Endometrial microvascular endothelial cells (primary cell): ENCODE data around the gene ANKS1A. TPM values are rescaled to one million over a fixed set of nuclear protein-coding genes. Genes with fewer than 3 reads are reported as not detected.

Experiments used
- in situ Hi-C: cut with HindIII; loops from 2 replicates; pipeline ENCODE4 v1.10.0; 2017; ENCODE audit warnings: low sequenced_read_pairs, low pct_unique_long_range_greater_than_20kb; ENCODE audit errors: inconsistent ontology term
- total RNA-seq: library from RNA; depleted of rRNA; stranded (reverse); fragments of >200 nt; gene quantifications from one replicate; pipeline ENCODE4 v1.2.3, GENCODE V29; 2015; ENCODE audit errors: inconsistent ontology term

The ANKS1A gene
- total RNA-seq, 1 donor from 2014 or later = 12.5 TPM

DNA sequence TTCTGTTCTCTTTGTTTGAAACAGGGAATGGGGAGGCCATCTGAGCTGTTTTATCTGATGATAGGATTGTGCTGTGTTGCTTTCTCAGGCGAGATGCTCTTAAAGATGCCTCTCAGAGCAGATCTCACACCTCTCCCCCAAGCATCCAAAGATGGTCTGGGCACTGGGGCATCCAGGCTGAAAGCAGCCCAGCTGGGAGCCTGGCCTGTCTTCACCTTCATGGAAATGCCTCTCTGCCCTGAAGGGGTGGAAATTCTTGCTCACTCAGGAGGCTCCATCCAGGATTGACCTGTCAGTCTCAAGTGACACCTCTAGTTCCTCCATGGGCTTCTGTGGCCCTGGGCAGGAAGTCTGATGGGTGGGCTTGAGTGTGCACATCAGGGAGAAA is 165.7 kb downstream of the ANKS1A start:
- in situ Hi-C loops = no loop called here

DNA sequence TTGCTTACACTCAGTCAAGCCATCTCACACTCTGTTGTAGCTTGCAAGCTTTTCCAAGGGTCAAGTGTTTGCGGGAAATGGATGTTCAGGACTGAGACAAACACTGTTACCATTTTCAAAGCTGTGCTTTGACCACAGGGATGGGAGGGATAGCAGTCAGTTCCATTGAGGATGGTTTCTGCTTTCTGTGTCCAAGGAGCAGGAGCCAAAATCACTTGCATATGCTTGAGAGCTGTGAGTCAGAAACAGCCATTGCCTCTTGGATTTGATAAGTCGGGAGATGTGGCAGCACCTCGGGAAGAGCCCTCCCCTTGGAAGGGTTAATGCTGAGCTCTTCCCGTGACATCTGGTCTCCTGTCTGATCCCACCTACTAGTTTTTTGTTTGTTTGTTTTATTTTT is 166.8 kb downstream of the ANKS1A start:
- in situ Hi-C loops = no loop called here

DNA sequence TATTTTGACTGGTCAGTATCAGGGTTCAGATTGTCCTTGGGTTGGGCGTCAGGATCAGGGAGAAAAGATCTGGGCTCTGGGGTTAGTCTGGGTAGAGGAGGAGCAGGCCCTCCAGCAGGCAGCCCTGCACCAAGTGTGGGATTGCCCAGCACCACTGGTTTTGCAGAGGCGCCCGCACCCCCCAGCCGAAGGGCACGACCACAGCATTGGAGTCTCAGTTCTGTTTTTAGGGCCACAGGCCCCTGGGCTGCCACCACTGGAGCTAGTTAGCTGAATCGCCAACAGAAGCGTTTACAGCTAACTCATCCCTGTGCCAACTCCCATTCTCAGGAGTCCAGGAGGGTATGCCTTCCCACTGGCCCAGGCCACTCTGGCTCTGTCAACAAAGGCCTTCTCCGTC is 167.9 kb downstream of the ANKS1A start:
- in situ Hi-C loops = no loop called here

DNA sequence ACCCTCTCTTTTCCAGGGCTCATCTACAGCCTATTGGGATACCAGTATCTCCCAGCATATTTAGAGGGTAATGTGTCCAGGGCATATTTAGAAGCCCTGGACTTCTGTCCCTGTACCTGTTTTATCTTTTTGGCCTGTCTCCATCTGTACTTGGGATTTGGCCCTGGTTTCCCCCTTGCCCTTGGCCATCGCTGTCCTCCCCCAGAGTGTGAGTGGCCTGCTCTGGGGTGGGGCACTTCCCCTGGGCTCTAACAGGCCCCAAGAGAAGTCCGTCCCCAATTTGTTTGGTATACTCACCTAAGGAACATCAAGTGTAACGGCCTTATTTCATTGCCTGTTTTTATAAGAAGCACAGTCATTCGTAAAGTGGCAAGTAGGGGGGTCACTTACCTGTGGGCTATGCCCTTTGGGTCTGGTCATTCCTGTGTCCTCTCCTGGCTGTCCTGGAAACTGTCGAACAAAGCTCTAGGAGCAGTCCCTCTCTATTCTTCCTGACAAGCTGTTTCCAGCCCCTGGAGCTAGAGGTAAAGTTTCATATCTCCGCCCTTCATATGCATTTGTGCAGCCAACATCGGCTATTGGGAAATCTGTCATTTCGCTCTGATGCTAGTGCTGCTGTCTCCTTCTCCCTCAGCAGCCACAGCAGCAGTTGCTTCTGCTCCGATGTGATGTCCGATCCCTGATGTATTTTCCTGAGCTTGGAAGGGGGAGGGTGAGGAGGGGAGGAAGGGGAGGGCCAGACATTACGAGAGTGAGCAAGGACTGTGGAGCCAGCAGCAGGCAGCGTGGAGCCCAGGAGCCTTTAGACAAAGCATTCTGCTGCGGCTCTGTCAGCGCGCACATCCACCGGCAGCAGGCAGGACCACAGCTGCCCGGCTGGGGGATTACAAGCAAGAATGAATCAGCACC is 168.6 kb downstream of the ANKS1A start:
- in situ Hi-C loops = no loop called here

DNA sequence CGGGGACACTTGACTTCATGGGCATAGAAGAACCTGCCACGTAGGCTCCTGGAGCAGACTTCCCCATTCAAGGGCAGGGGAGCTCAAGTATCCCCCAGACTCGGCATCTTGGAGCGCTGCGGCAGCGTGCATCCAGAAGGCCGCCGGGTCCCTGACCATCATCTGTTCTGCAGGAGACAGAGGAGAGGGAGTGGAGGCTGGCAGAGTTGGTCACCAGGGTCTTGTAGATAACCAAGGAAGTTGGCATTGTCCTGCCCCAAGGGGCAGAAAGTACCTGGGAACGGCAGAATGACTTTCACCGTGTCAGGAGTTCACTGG is 169.3 kb downstream of the ANKS1A start:
- in situ Hi-C loops = no loop called here

DNA sequence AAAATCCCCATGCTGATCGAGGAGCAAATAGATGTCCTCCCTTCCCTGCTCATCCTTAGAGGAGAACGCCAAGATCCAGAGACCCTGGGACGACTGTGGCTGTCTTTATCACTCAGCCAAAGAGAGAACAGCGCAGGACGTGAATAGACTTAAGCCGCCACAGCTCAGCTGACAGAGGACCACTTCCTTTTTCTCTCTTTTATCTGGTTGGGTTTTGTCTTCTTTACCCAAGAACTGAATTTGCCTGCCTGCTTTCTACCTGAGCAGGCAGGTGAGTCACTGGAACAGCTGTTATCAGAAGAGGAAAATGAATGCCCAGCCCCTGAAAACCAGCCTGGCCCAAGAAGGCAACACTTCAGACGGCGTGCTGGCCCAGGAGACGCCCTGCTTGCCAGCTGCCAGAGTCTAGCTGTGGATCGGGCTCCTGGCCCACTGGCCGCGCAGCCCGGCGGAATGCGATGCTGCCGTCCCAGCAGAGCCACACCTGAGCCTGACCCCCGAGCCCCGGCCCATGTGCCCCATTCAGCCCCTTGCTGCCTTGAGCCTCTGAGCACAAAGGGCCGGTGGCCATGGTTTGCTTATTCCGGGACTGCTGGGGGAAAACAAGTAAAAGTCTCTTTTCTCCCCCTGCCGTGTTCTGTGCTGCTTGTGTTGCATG is 169.9 kb downstream of the ANKS1A start:
- in situ Hi-C loops = no loop called here

DNA sequence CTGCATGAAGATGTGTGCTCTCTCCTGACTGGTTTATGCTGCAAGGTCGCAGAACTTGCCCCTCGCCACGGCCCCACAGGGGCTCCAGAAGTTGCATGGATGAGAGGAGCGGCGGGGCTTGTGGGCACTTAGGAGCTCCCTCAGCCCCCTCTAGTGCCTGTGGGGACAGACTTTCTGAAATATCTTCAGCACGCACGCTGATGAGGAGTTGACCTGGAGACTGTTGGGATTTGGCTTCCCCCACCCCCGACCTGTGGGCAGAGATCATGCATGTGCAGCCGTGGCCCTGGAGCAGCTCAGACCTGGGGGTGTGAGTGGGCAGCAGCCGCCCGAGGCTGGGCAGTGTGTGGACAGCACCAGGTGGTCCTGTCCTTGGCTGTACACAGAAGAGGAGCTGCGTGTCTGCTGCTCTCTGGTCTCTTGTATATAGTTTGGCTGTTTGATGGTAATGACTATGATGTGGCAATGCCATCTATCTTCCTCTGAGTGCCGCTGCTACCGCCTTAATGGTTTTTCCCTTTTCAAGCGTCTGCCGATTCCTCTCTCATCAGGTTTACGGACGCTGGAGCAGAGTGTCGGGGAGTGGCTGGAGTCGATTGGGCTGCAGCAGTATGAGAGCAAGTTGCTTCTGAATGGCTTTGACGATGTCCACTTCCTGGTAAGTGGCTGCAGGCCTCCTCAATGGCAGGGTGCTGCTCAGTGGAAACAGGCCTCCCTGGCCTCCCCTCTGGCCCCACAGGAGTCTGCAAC is 170.7 kb downstream of the ANKS1A start:
- in situ Hi-C loops = no loop called here

DNA sequence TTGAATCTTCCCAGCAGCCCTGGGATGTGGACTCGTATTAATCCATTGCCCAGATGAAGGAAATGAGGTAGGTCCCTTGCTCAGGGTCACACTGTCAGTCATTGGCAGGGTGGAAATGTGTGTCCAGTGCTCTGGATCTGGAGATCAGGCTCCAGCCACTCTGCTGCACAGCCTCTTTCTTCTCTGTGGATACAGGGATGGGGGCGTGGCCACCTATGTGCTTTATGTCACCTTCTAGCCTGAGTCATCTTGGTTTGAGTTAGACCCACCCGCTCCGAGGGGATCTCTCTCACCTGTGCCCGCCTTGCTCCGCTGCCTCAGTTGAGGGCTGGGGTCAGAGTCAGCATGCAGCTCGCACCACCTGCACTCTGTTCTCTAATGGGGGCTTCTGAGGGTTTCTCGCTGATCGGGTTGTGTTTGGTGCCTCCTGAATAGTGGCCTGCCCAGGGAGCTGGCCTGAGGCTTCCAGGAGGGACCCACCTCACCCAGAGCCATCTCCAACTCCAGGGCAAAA is 172.1 kb downstream of the ANKS1A start:
- in situ Hi-C loops = no loop called here

DNA sequence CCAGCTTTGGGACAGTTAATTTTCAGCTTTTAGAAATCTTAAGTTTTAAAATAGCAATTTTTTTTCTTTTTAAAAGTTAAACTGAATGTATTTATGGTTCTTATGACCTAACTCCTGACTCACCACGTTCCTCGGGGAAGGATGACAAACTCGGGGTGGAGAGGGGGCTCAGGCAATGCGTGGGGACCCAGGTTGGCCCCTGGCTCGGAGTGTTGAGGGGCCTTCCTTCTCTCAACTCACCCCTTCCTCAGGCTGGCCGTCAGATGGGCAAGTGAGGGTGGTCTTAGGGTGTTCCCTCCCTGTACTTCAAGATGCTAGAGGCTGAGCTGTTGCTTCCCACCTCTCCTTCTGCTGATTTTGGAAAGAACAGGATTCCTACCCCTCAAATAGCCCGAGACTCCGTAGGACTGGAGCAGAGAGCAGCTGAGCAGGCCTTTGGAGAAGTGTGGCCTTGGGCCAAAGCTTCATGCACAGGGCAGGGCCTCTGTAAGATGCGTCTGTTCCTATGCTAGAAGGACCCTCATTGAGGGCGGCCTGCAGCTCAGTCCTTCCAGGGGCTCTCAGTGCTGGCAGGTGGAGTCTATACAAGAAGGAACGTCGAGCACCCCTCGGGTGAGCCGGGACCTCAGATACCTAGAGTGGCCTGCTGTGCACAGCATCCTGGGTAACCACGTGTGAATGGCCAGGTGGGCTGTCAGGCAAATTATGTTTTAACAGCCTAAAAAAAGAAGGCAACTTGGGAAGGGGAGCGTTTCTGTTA is 172.8 kb downstream of the ANKS1A start:
- in situ Hi-C loops = no loop called here

DNA sequence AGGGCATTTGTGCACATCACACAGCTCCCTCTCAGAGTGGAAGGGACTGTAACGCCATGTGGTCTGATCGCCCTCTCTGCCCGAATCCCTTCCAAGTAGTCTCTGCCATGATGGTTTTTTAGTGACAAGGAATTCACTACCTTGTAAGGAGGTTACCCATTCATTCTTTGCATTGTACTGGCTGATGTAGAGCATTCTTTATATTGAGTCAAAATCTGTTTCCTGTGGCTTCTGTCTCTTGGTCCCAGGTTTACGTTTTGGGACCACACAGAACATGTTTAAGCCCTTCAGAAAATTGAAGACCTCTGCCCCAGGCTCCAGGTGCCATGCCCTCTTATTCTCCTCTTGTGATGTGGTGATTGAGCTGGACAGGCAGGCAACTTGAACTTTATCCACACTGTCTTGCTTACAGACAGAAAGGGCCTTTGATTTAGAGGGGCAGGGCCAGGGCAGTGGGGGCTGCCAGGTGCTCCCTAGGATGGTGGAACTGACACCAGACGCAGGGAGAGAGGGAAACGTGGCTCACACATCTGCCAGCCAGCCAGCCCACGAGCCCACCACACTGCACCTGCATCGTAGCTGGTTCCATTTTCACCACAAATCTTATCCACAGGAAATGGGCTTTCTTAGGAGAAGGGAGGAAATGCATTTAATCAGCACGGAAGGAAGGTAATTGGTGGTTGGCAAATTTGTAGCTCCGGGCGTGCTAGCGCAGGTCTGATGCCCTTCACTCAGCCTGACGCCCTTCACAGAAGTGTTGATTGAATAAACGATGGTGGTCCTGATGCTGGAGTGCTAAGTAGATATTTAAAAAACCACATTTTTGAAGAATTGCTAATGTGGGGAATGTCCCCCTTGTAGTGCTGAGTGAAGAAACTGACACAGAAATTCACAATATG is 173.9 kb downstream of the ANKS1A start:
- in situ Hi-C loops = no loop called here

DNA sequence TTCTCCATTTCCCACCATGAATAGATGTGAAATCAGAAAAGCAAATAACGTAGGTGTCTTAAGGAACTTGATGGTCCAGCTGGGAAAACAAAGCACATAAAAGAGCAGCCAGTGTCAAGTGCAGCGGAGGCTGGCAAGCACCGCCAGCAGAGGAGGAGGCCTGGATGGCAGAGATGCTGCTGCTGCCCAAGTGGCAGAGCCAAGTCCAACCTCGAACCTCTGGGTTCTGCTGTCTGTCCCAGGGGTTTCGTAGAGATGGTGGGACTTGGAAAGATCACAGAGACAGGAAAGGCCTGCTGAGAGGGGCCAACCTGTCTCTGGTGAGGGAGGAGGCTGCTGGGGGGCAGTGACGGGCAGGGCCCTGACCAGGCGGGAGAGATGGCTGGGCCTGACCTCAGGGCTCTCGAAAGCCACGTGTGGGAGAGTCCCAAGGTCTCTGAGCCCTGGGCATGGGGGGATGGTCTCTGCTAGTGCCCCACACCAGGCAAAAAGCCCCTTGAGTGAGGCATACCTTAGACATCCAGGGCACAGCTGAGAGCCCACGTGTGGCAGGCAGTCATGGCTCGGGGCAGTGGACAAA is 174.7 kb downstream of the ANKS1A start:
- in situ Hi-C loops = no loop called here

DNA sequence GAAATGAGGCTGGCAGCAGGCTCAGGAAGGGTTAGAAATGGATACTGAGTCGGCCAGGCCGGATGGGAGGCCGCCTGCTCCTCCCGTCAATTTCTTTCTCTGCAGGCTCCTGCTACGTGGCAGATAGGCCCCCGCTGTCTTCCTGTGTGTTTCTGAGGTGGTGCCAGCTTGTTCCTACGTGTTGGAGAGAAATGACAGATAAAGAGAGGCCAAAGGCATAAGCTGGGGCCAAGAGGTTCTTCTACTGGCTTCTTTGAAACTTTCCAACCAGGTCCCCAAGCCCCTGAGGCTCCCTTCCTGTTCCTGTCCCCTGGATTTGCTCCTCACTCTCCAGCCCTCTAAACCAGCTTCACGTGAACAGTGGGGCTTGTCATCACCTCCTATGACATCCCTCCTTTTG is 175.2 kb downstream of the ANKS1A start:
- in situ Hi-C loops = no loop called here

DNA sequence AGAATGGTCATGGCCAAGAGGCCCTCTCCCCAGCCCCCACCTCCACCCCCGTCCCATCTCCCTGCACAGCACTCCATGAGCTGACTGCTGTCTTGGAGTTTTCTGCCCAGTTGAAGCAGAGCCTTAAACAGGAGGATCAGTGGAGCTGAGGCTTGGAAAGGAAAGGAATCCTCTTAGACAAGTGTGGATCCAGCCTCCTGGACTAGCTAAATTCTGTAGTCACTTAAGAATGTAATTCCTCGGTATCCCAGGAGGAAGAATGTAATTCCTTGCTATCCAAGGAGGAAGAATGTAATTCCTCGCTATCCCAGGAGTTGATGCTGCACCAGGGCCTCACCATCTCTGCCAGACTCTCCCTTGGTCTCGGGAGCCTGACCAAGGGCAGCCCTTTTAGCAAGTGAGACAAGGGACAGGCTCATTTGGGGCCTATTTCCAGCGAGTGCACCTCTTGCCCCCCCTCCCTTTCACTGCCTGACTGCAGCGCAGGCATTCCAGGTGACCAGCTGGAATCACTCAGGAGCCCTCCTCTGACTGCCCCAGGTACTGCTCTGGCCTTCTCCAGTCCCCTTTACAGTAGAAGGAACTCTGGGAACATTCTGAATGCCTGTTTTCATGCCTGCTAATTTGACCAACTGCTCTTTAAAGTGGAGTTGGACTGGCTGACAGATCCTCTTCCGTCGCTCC is 175.8 kb downstream of the ANKS1A start:
- in situ Hi-C loops = no loop called here

DNA sequence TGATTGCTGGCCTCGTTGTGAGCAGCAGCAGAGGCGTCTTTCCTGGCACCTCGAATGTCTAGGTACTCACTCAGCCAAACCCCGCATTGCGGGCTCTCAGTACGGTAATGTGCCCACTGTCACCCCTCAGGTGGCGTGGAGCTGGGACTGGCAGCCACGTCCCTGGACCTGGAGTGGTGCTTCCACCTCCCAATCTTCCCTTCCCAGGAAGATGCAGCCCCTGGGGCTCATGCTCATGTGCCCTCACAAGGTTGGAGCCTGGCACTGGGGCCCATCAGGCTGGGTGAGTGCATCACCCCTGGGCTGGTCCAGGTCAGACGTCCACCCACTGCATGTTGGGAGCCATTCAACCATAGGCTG is 176.4 kb downstream of the ANKS1A start:
- in situ Hi-C loops = no loop called here

DNA sequence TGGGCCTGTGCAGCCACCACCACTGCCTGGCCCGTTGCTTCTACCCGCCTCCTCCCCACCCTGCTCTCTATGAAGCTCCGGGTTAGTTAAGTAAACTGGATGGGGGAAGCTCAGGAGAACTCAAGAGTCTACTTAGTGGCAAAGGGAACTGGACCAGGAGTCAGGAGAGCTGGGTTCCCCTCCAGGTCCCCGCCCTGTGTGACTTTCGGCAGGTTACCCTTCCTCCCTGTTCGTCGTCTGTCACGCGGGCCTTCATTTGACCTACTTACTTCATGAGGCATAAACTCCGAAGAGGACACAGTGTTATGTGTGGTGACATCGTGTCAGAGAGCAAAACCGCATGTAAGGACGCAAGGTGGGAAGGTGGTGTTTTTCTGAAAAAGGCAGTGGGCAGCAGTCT is 176.8 kb downstream of the ANKS1A start:
- in situ Hi-C loops = no loop called here

DNA sequence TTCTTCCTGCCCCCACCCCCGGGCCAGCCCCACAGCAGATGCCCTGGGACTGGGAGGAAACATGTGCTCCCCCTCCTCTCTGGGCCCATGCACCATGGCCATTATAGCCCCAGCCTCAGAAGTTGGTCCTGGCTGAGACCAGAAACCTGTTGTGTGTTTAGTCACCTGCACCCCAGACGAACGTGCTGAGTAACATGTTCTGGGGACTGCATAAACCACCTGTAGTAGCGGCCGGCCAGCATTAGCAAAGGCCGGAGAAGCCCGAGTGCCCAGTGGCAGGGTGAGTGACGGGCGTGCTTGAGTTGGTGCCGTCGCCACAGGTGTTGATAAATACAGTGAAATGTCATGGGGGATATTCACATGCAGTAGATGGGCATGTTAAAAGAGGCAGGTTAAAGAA is 178.2 kb downstream of the ANKS1A start:
- in situ Hi-C loops = no loop called here

DNA sequence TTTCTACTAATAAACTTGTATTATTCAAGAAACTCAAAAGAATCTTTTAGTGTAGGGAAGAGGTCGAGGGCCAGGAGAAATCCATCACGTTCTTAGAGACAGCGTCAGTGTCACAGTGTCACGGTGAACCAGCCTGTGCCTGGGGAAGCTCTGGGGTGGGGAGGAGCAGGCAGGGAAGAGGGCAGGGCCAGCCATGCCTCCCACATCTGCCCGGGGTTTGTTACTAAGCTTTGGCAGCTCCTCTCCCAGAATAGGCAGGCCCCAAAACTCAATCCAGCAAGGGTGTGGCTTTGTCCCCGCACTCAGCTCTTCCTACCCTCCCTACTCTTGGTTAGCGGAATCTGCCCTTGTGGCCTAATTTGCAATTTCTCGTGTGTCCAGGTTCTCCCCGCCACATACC is 179.2 kb downstream of the ANKS1A start:
- in situ Hi-C loops = no loop called here
